GM12864 (cell line): Measurements from ENCODE around the gene FAM228A.

Experiments
- DNase-seq: peaks from one replicate; pipeline ENCODE4 v3.0.0-alpha.2; 2011; ENCODE audit warnings: low read depth
- H3K4me3 ChIP-seq: 2 replicates; pipeline ENCODE4 v1.5.1; 2011; ENCODE audit warnings: mild to moderate bottlenecking, low read depth, low read length, control low read depth
- TF ChIP-seq, protein P1 (sequence below): IDR thresholded peaks from 2 replicates; pipeline ENCODE4 v1.5.1; 2011; ENCODE audit warnings: low read depth, mild to moderate bottlenecking, moderate library complexity, low read length, control low read depth, inconsistent platforms; ENCODE audit errors: missing control alignments

FAM228A gene

DNA sequence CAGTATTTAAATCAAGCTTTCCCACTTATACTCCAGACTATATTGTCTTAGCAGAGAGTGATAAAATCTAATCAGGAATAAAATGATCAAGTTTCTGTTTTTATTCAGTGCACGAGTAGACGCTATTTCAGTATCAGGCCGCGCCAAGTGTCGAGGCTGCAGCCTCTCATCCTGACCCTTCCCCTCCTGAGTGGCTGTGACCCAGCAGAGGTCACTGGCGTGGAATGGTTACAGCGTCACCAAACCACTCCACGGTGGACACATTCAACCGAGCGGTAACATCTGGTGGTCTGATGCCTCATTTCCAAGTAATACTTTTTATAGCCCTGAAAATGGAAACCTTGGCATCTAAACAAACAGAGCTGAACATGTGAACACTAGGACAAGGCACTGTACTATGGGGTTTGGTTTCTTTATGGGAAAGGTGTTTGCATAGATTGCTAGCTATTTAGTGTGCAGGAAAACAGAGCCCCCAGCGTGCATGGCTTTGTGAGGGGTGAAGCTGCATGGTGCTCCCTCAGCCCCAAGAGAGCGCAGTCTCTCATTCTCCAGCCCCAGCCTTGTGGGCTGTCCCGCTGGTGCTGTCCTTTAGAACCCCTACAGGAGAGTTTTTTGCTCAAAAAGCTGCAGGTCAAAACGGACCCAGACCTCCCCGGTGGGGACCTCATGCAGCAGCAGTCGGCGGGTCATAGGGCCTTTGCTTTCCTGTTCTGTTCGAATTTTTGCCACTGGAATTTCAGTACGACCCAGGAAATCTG lies 28.4 kb downstream of the FAM228A start:
- TF ChIP-seq, protein P1, sequence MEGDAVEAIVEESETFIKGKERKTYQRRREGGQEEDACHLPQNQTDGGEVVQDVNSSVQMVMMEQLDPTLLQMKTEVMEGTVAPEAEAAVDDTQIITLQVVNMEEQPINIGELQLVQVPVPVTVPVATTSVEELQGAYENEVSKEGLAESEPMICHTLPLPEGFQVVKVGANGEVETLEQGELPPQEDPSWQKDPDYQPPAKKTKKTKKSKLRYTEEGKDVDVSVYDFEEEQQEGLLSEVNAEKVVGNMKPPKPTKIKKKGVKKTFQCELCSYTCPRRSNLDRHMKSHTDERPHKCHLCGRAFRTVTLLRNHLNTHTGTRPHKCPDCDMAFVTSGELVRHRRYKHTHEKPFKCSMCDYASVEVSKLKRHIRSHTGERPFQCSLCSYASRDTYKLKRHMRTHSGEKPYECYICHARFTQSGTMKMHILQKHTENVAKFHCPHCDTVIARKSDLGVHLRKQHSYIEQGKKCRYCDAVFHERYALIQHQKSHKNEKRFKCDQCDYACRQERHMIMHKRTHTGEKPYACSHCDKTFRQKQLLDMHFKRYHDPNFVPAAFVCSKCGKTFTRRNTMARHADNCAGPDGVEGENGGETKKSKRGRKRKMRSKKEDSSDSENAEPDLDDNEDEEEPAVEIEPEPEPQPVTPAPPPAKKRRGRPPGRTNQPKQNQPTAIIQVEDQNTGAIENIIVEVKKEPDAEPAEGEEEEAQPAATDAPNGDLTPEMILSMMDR = no peak
- DNase-seq = no peak

DNA sequence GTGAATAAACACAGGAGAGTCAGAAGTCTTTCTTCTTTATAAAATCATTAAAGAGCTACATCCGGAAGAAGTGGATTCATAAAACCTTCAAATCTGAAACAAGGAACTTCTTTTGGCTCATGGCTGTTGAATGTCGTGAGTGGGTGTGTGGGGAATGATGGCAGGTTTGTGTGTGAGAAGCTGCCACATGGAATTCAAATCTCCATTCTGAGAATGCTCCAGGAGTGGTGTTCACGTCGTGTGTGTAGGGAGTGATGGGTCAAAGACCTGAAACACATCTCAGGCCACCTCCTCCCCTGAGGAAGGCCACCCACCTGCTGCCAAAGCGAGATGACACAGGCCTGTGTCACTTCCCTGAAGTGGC lies 28.9 kb downstream of the FAM228A start:
- no peak for DNase-seq
- TF ChIP-seq, protein P1 = no peak
- no peak overlapping the region for H3K4me3 ChIP-seq

More for the DNA sequence above, 28.4 kb downstream of the FAM228A start:
- no peak overlapping the region for H3K4me3 ChIP-seq

DNA sequence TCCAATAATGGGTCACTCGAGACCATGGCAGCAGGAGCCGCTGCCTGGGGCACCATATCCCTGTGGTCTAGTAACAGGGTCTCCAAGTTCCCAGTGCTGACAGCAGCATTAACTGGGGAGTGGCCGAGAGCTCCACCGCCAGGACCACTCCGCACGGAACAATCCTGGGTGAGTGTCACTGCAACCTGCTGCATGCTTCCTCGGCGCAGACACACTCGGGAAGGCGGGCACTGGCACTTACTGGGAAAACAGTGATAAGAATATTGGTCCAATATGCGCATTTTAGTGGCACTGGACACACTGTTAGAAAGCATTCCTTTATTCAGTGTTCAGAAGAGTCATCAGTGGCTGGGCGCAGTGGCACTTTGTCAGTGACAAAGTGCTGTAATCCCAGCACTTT lies 29.7 kb downstream of the FAM228A start:
- TF ChIP-seq, protein P1 = no peak
- DNase-seq = no peak
- H3K4me3 ChIP-seq = no peak overlapping the region

DNA sequence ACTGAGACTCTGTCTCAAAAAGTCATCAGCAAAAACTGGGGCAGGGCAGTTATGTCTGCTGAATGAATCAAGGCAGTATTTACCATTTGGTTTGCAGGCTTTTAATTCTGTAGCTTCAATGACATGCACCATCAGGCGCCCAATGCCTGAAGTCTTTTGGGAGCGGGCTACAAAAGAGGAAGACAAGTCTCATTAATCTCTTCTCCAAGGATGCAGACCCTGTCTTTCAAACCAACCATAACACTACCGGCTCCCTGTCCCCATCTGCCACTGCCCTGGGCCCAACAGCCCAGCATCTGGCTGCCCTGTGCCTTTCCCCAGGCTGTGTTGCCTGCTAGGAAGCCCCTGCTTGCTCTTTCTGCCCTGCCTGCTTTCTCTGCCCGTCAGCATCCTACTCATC lies 30.3 kb downstream of the FAM228A start:
- TF ChIP-seq, protein P1 = no peak
- H3K4me3 ChIP-seq = no peak overlapping the region

DNA sequence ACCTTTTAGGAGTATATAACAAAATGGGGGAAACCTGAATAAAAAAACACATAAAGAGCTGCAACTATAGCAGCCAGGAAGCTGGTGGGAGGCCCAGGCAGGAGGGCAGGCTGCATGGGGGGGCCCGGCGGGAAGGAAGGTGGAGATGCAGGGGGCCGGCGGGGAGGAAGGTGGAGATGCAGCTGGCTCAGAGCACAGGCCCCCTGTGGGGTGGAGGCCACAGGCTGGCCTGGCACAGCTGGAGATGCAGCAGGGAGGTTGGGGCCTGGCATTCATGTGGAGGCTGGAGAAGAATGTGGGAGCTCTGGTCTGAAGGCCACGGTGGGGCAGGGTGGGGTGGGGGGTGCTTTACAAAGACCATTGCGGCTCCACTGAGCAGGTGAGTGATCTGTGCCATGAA lies 31.4 kb downstream of the FAM228A start:
- TF ChIP-seq, protein P1 = no peak
- no peak overlapping the region for H3K4me3 ChIP-seq
- no peak for DNase-seq

More for the DNA sequence above, 30.3 kb downstream of the FAM228A start:
- no peak for DNase-seq

DNA sequence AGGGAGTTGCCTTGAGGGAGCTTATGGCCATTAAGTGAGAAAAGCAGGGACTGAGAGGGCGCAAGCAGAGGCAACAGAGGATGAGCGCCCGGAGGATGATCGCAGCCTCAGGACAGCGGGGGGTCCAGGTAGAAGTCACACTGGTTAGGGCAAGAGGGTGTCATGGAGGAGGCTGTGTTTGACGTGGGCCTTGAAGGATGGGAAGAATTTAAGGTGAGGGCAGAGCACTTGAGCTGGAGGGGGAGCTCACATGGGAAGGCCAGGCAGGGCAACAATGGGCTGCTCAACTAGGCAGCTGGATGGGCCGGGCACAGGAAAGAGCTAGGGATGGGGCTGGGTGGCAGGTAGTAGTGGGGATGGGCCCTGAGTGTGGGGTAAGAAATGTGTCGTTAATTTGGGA lies 31.9 kb downstream of the FAM228A start:
- TF ChIP-seq, protein P1 = no peak
- no peak for DNase-seq
- no peak overlapping the region for H3K4me3 ChIP-seq

DNA sequence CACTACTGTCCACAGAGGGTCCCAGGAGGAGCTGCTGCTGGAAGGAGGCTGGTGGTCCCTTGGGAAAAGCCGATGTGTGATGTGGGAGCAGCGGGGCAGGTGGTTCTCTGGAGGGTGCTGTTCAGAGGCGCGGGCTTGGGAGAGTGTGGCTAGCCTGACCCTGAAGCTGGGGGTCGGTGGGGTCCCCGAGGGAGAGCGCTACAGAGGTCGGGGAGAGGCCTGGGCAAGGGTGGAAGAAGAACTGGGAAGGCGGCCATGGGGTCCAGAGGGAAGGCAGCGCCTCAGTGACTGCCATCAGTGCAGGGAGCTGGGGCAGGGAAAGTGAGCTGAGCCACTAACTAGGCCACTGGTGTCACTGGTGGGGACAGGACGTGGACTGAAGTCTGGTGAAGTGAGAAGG lies 32.5 kb downstream of the FAM228A start:
- TF ChIP-seq, protein P1 = no peak
- no peak overlapping the region for H3K4me3 ChIP-seq
- no peak for DNase-seq
